GM18951 (cell line): ENCODE data around the gene CLCNKA.

ENCODE experiments used
- POLR2A ChIP-seq: IDR thresholded peaks from 4 replicates; pipeline ENCODE4 v1.6.1; 2011; ENCODE audit warnings: mild to moderate bottlenecking; ENCODE audit not compliant: insufficient read length, insufficient read depth; ENCODE audit errors: extremely low read depth
- in situ Hi-C: fragments of 300-500 bp; cut with MboI; formaldehyde crosslinking; loops from one replicate; pipeline ENCODE4 v1.12.0; 2022; ENCODE audit warnings: low sequenced_read_pairs, mixed read lengths, inconsistent platforms; ENCODE audit not compliant: unreplicated experiment

The CLCNKA gene

GRCh38 chr1:16063226-16063829 lies 41.5 kb downstream of the CLCNKA start:
- no peak for TF ChIP-seq POLR2A
- in situ Hi-C loops: no loop called here

GRCh38 chr1:16063921-16064320 lies 42.1 kb downstream of the CLCNKA start:
- in situ Hi-C loops: no loop called here
- no peak for TF ChIP-seq POLR2A

GRCh38 chr1:16064536-16065268 lies 42.9 kb downstream of the CLCNKA start:
- in situ Hi-C loops: no loop called here
- no peak for TF ChIP-seq POLR2A

GRCh38 chr1:16065269-16065576 lies 43.4 kb downstream of the CLCNKA start:
- in situ Hi-C loops: no loop called here
- no peak for TF ChIP-seq POLR2A

GRCh38 chr1:16066245-16066644 lies 44.4 kb downstream of the CLCNKA start:
- in situ Hi-C loops: no loop called here
- TF ChIP-seq POLR2A: no peak

GRCh38 chr1:16067127-16067768 lies 45.4 kb downstream of the CLCNKA start:
- in situ Hi-C loops: no loop called here
- TF ChIP-seq POLR2A: no peak

- in situ Hi-C loops: no loop called here
- TF ChIP-seq POLR2A: no peak
These were observed 46.1 kb downstream of the CLCNKA start for GRCh38 chr1:16067933-16068332.

- in situ Hi-C loops: no loop called here
- TF ChIP-seq POLR2A: no peak
These were observed 46.8 kb downstream of the CLCNKA start for GRCh38 chr1:16068356-16069270.

- no peak for TF ChIP-seq POLR2A
- in situ Hi-C loops: loop anchor here (10.0 kb wide), 1 partner anchor 114 kb away; no protein-coding TSS in a partner anchor
These were observed 49.0 kb downstream of the CLCNKA start for GRCh38 chr1:16070640-16071355.

- no peak for TF ChIP-seq POLR2A
- in situ Hi-C loops: loop anchor here (10.0 kb wide), 1 partner anchor 113 kb away; no protein-coding TSS in a partner anchor
These were observed 49.8 kb downstream of the CLCNKA start for GRCh38 chr1:16071614-16072013.

GRCh38 chr1:16072095-16072494 lies 50.3 kb downstream of the CLCNKA start:
- TF ChIP-seq POLR2A: no peak
- in situ Hi-C loops: loop anchor here (10.0 kb wide), 1 partner anchor 113 kb away; no protein-coding TSS in a partner anchor

GRCh38 chr1:16072616-16073484 lies 51.0 kb downstream of the CLCNKA start:
- TF ChIP-seq POLR2A: no peak
- in situ Hi-C loops: loop anchor here (10.0 kb wide), 1 partner anchor 112 kb away; no protein-coding TSS in a partner anchor
